HG03575 (cell line): ENCODE results near the gene CAPG.
A peak's percentile ranks its signal among the peaks of the same experiment; 100 is the strongest.
"Not testable (repeated sequence)": the region's sequence is repeated elsewhere in the genome, so short reads cannot be mapped to it uniquely, and the experiment has no call there.

Experiments
- ATAC-seq: cut with Tn5 transposase; IDR thresholded peaks from one replicate; pipeline ENCODE4 v1.9.1; 2021; ENCODE audit not compliant: unreplicated experiment, insufficient number of reproducible peaks, low FRiP score; ENCODE audit errors: extremely low read depth

The CAPG gene

GRCh38 chr2:85423525-85423924 lies 13.4 kb upstream of the CAPG start:
- ATAC-seq = no peak

- no peak for ATAC-seq
Observed at GRCh38 chr2:85422072-85422457, 11.9 kb upstream of the CAPG start.

GRCh38 chr2:85421260-85422071 lies 11.3 kb upstream of the CAPG start:
- ATAC-seq = no peak

GRCh38 chr2:85420536-85421259 lies 10.5 kb upstream of the CAPG start:
- peak; percentile 38 for ATAC-seq

GRCh38 chr2:85419009-85419675 lies 9.0 kb upstream of the CAPG start:
- ATAC-seq = no peak

GRCh38 chr2:85418132-85419008 lies 8.2 kb upstream of the CAPG start, which contains the start of gene SH2D6:
Gene SH2D6 (plus strand): TSS chr2:85418714. CDS start chr2:85429466, 10,752 bp downstream.
- no peak for ATAC-seq

- ATAC-seq = no peak
Observed at GRCh38 chr2:85415980-85416650, 5.9 kb upstream of the CAPG start.

GRCh38 chr2:85414761-85415553 lies 4.8 kb upstream of the CAPG start:
- no peak for ATAC-seq

- not testable (repeated sequence) for ATAC-seq
Observed at GRCh38 chr2:85414421-85414759, 4.2 kb upstream of the CAPG start.

GRCh38 chr2:85413592-85414420 lies 3.6 kb upstream of the CAPG start:
- ATAC-seq = no peak

- ATAC-seq = no peak
Observed at GRCh38 chr2:85411405-85411748, 1.2 kb upstream of the CAPG start.

- no peak for ATAC-seq
Observed at GRCh38 chr2:85410584-85411404, 628 bp upstream of the CAPG start.

GRCh38 chr2:85405201-85406059 lies 4.7 kb downstream of the CAPG start:
- ATAC-seq = no peak

- no peak for ATAC-seq
Observed at GRCh38 chr2:85401844-85402243, 8.3 kb downstream of the CAPG start.

GRCh38 chr2:85401464-85401805 lies 8.7 kb downstream of the CAPG start:
- ATAC-seq = no peak
